Astrocyte (in vitro differentiated cells and primary cell): ENCODE data around the gene CLDN1. TPM values are rescaled to one million over a fixed set of nuclear protein-coding genes. Genes with fewer than 3 reads are reported as not detected.

Experiments
- DNase-seq: peaks from one replicate; pipeline ENCODE4 v3.0.0-alpha.2; 2010; ENCODE audit warnings: low read depth
- FAIRE-seq: peaks from 2 replicates; lab custom pipeline; 2011; peaks lifted over from hg19 to GRCh38; lab: Jason Lieb, UNC
- H2AFZ ChIP-seq: 2 replicates; pipeline ENCODE4 v1.6.0; 2012; ENCODE audit warnings: low read depth, low read length, inconsistent platforms
- H3K27ac ChIP-seq: 2 replicates; pipeline ENCODE4 v1.5.1; 2011; ENCODE audit warnings: low read depth, low read length, inconsistent platforms
- H3K27me3 ChIP-seq: 2 replicates; pipeline ENCODE4 v1.6.0; 2011; ENCODE audit warnings: low read length, inconsistent platforms; ENCODE audit not compliant: insufficient read depth
- H3K36me3 ChIP-seq: 2 replicates; pipeline ENCODE4 v1.5.1; 2011; ENCODE audit warnings: low read length, inconsistent platforms; ENCODE audit not compliant: insufficient read depth
- H3K4me1 ChIP-seq: 2 replicates; pipeline ENCODE4 v1.5.1; 2011; ENCODE audit warnings: low read length, inconsistent platforms; ENCODE audit not compliant: insufficient read depth
- H3K4me2 ChIP-seq: 2 replicates; pipeline ENCODE4 v1.6.0; 2012; ENCODE audit warnings: low read length, inconsistent platforms
- H3K4me3 ChIP-seq: 2 replicates; pipeline ENCODE4 v1.5.1; 2011; ENCODE audit warnings: low read depth, mild to moderate bottlenecking, low read length, inconsistent platforms; ENCODE audit not compliant: insufficient read depth
- H3K79me2 ChIP-seq: 2 replicates; pipeline ENCODE4 v1.6.0; 2012; ENCODE audit warnings: mild to moderate bottlenecking, low read length, inconsistent platforms; ENCODE audit not compliant: insufficient read depth
- H3K9ac ChIP-seq: 2 replicates; pipeline ENCODE4 v1.6.0; 2012; ENCODE audit warnings: mild to moderate bottlenecking, low read length, inconsistent platforms
- H3K9me3 ChIP-seq: 2 replicates; pipeline ENCODE4 v1.5.1; 2012; ENCODE audit warnings: low read depth, mild to moderate bottlenecking, low read length, inconsistent platforms; ENCODE audit not compliant: insufficient read depth
- H4K20me1 ChIP-seq: 2 replicates; pipeline ENCODE4 v1.6.0; 2012; ENCODE audit warnings: low read length, inconsistent platforms; ENCODE audit not compliant: insufficient read depth
- H3K27ac Mint-ChIP-seq: one replicate; pipeline ENCODE4 v1.8.0; 2021; ENCODE audit warnings: mild to moderate bottlenecking, mixed read lengths; ENCODE audit not compliant: unreplicated experiment
- H3K27me3 Mint-ChIP-seq: one replicate; pipeline ENCODE4 v1.8.0; 2021; ENCODE audit warnings: low read depth, mixed read lengths; ENCODE audit not compliant: unreplicated experiment
- H3K36me3 Mint-ChIP-seq: one replicate; pipeline ENCODE4 v1.8.0; 2021; ENCODE audit warnings: low read depth, mixed read lengths; ENCODE audit not compliant: unreplicated experiment
- H3K4me1 Mint-ChIP-seq: one replicate; pipeline ENCODE4 v1.8.0; 2021; ENCODE audit warnings: low read depth, mixed read lengths; ENCODE audit not compliant: unreplicated experiment
- H3K4me3 Mint-ChIP-seq: one replicate; pipeline ENCODE4 v1.8.0; 2021; ENCODE audit warnings: mild to moderate bottlenecking, moderate library complexity, mixed read lengths; ENCODE audit not compliant: unreplicated experiment
- H3K9me3 Mint-ChIP-seq: one replicate; pipeline ENCODE4 v1.8.0; 2021; ENCODE audit warnings: mild to moderate bottlenecking, mixed read lengths; ENCODE audit not compliant: unreplicated experiment
- CTCF ChIP-seq: IDR thresholded peaks from 2 replicates; pipeline ENCODE4 v1.5.1; 2011; ENCODE audit warnings: low read depth, mild to moderate bottlenecking, inconsistent platforms, low read length, moderate library complexity; ENCODE audit not compliant: insufficient read depth
- EZH2 ChIP-seq: IDR thresholded peaks from 2 replicates; pipeline ENCODE4 v1.6.1; 2012; ENCODE audit warnings: mild to moderate bottlenecking, low read length, inconsistent platforms; ENCODE audit not compliant: insufficient read depth
- total RNA-seq: library from RNA; stranded (reverse); gene quantifications from 2 replicates; pipeline ENCODE4 v1.2.1, GENCODE V29; 2021

CLDN1 gene
- total RNA-seq, 1 donor from 2014 or later, result 35.6 TPM

- Histone ChIP-seq H3K79me2 (no peaks in the 10 kb centered on the region), H3K4me3 (no peak overlapping the region), H4K20me1 (no peaks in the 10 kb centered on the region), H3K27ac (no peak overlapping the region), H3K27me3 (no peaks in the 10 kb centered on the region), H3K4me1 (peaks cover 3% of the 10 kb centered on the region), H3K9ac (no peak overlapping the region), H3K4me2 (no peak overlapping the region), H2AFZ (no peak overlapping the region), H3K9me3 (no peaks in the 10 kb centered on the region), H3K36me3 (no peaks in the 10 kb centered on the region)
- Mint-ChIP-seq H3K4me1 (peaks cover 40% of the 10 kb centered on the region), H3K27ac (no peak overlapping the region), H3K9me3 (peaks cover 3% of the 10 kb centered on the region), H3K4me3 (no peak overlapping the region), H3K36me3 (no peaks in the 10 kb centered on the region), H3K27me3 (no peaks in the 10 kb centered on the region)
- TF ChIP-seq EZH2 (no peak), CTCF (no peak)
- DNase-seq, result peak; percentile 16
- no peak for FAIRE-seq
These were observed 60.5 kb downstream of the CLDN1 start for GRCh38 chr3:190261740-190262139.

GRCh38 chr3:190261015-190261414, 61.2 kb downstream of the CLDN1 start:
- peaks cover 3% of the 10 kb centered on the region for H3K9me3 Mint-ChIP-seq
- Histone ChIP-seq H3K27ac (no peak overlapping the region), H3K9me3 (no peaks in the 10 kb centered on the region), H3K79me2 (no peaks in the 10 kb centered on the region), H3K36me3 (no peaks in the 10 kb centered on the region), H4K20me1 (no peaks in the 10 kb centered on the region), H3K27me3 (no peaks in the 10 kb centered on the region), H2AFZ (no peak overlapping the region), H3K4me2 (no peak overlapping the region), H3K9ac (no peak overlapping the region), H3K4me1 (no peaks in the 10 kb centered on the region), H3K4me3 (no peak overlapping the region)
- H3K27me3 Mint-ChIP-seq, result peaks cover 2% of the 10 kb centered on the region
- peaks cover 37% of the 10 kb centered on the region for H3K4me1 Mint-ChIP-seq
- H3K27ac Mint-ChIP-seq, result peak overlapping the region; percentile 6
- no peaks in the 10 kb centered on the region for H3K36me3 Mint-ChIP-seq
- H3K4me3 Mint-ChIP-seq, result no peak overlapping the region
- DNase-seq (no peak), FAIRE-seq (no peak)
- TF ChIP-seq EZH2, result no peak
- no peak for TF ChIP-seq CTCF

DNA sequence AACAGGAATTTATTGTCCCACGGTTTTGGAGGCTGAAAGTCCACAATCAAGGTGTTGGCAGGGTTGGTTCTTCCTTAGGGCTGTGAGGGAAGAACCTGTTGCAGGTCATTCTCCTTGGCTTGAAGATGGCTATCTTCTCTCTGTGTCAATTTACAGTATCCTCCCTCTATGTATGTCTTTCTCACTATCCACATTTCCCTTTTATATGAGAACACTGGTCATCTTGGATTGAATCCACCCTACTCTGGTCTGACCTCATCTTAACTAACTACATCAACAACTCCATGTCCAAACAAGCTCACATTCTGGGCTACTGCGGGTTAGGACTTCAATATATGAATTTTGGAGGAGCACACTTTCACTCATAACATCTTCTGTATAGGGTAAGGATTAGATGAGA, 61.9 kb downstream of the CLDN1 start:
- H3K9ac ChIP-seq, result no peak overlapping the region
- no peaks in the 10 kb centered on the region for H3K36me3 ChIP-seq
- no peak overlapping the region for H3K4me3 Mint-ChIP-seq
- peaks cover 3% of the 10 kb centered on the region for H3K9me3 Mint-ChIP-seq
- no peak overlapping the region for H3K27ac ChIP-seq
- no peak overlapping the region for H2AFZ ChIP-seq
- peaks cover 2% of the 10 kb centered on the region for H3K27me3 Mint-ChIP-seq
- no peaks in the 10 kb centered on the region for H3K4me1 ChIP-seq
- no peak for FAIRE-seq
- H4K20me1 ChIP-seq, result no peaks in the 10 kb centered on the region
- H3K4me1 Mint-ChIP-seq, result peaks cover 29% of the 10 kb centered on the region
- no peak for DNase-seq
- no peaks in the 10 kb centered on the region for H3K9me3 ChIP-seq
- H3K27me3 ChIP-seq, result no peaks in the 10 kb centered on the region
- no peak overlapping the region for H3K27ac Mint-ChIP-seq
- no peak for TF ChIP-seq EZH2
- TF ChIP-seq CTCF, result no peak
- no peaks in the 10 kb centered on the region for H3K79me2 ChIP-seq
- no peaks in the 10 kb centered on the region for H3K36me3 Mint-ChIP-seq
- H3K4me2 ChIP-seq, result no peak overlapping the region
- H3K4me3 ChIP-seq, result no peak overlapping the region
